Activated CD4-positive, alpha-beta memory T cell treated with anti-CD3 and anti-CD28 coated beads, Interleukin-2, amount 10 ng/mL, durations not matched to agents 7 days and 5 days (primary cell): ENCODE data around the gene ATP10A. TPM values are rescaled to one million over a fixed set of nuclear protein-coding genes. Genes with fewer than 3 reads are reported as not detected.
A peak's percentile ranks its signal among the peaks of the same experiment; 100 is the strongest.

Experiments
- CTCF ChIA-PET: fragments of 350-600 bp; sonication (Branson Sonifier 250); formaldehyde crosslinking; loops from one replicate; lab custom pipeline; 2021; ENCODE audit warnings: antibody characterized with exemption, inconsistent platforms; lab: Charles Lee
- POLR2A ChIA-PET: fragments of 350-600 bp; sonication (Branson Sonifier 250); formaldehyde crosslinking; loops from one replicate; lab custom pipeline; 2021; ENCODE audit warnings: antibody characterized with exemption; lab: Charles Lee
- DNase-seq: peaks from one replicate; pipeline ENCODE4 v3.0.0-alpha.2; 2020
- H3K27ac Mint-ChIP-seq: one replicate; pipeline ENCODE4 v1.8.0; 2021; ENCODE audit warnings: mild to moderate bottlenecking, mixed read lengths
- H3K27me3 Mint-ChIP-seq: one replicate; pipeline ENCODE4 v1.8.0; 2021; ENCODE audit warnings: mixed read lengths
- H3K36me3 Mint-ChIP-seq: one replicate; pipeline ENCODE4 v1.8.0; 2021; ENCODE audit warnings: low read depth, mixed read lengths
- H3K4me1 Mint-ChIP-seq: one replicate; pipeline ENCODE4 v1.8.0; 2021; ENCODE audit warnings: mixed read lengths
- H3K4me3 Mint-ChIP-seq: one replicate; pipeline ENCODE4 v1.8.0; 2021; ENCODE audit warnings: mild to moderate bottlenecking, mixed read lengths
- H3K9me3 Mint-ChIP-seq: one replicate; pipeline ENCODE4 v1.8.0; 2021; ENCODE audit warnings: mixed read lengths
- total RNA-seq, 2 experiments: library from RNA; stranded (reverse); gene quantifications; one replicate each; pipeline ENCODE4 v1.2.3, GENCODE V29; 2021

The ATP10A gene
- total RNA-seq, 2 experiments from 2014 or later: 35.8 to 36.5 TPM

- H3K36me3 Mint-ChIP-seq: peaks cover 19% of the 10 kb centered on the region
- no peak for DNase-seq
- ChIA-PET POLR2A (no interaction called here), CTCF (interaction anchor here (1.0 kb wide), 1 partner anchor 217 kb away, joined by 4 read pairs; no protein-coding TSS in a partner anchor)
- no peaks in the 10 kb centered on the region for H3K27me3 Mint-ChIP-seq
- no peaks in the 10 kb centered on the region for H3K9me3 Mint-ChIP-seq
- no peak overlapping the region for H3K4me3 Mint-ChIP-seq
- no peaks in the 10 kb centered on the region for H3K4me1 Mint-ChIP-seq
- no peak overlapping the region for H3K27ac Mint-ChIP-seq
Observed at GRCh38 chr15:25716414-25717126, 146.6 kb downstream of the ATP10A start.

- no peaks in the 10 kb centered on the region for H3K9me3 Mint-ChIP-seq
- H3K4me1 Mint-ChIP-seq: no peaks in the 10 kb centered on the region
- H3K27me3 Mint-ChIP-seq: no peaks in the 10 kb centered on the region
- CTCF ChIA-PET: no interaction called here
- H3K4me3 Mint-ChIP-seq: no peak overlapping the region
- no peak overlapping the region for H3K27ac Mint-ChIP-seq
- H3K36me3 Mint-ChIP-seq: peaks cover 14% of the 10 kb centered on the region
- no peak for DNase-seq
- POLR2A ChIA-PET: no interaction called here
Observed at GRCh38 chr15:25715536-25716413, 147.4 kb downstream of the ATP10A start.

GRCh38 chr15:25714538-25714840 lies 148.6 kb downstream of the ATP10A start:
- Mint-ChIP-seq H3K27ac (no peak overlapping the region), H3K4me1 (no peaks in the 10 kb centered on the region), H3K9me3 (no peaks in the 10 kb centered on the region), H3K36me3 (peaks cover 7% of the 10 kb centered on the region), H3K27me3 (no peaks in the 10 kb centered on the region), H3K4me3 (no peak overlapping the region)
- ChIA-PET CTCF (no interaction called here), POLR2A (no interaction called here)
- no peak for DNase-seq

GRCh38 chr15:25713736-25714537 lies 149.2 kb downstream of the ATP10A start:
- no peak overlapping the region for H3K4me3 Mint-ChIP-seq
- CTCF ChIA-PET: no interaction called here
- H3K27ac Mint-ChIP-seq: no peak overlapping the region
- no peak for DNase-seq
- POLR2A ChIA-PET: no interaction called here
- no peaks in the 10 kb centered on the region for H3K4me1 Mint-ChIP-seq
- no peaks in the 10 kb centered on the region for H3K27me3 Mint-ChIP-seq
- H3K36me3 Mint-ChIP-seq: peaks cover 4% of the 10 kb centered on the region
- no peaks in the 10 kb centered on the region for H3K9me3 Mint-ChIP-seq

- no peak for DNase-seq
- H3K9me3 Mint-ChIP-seq: no peaks in the 10 kb centered on the region
- H3K36me3 Mint-ChIP-seq: peaks cover 3% of the 10 kb centered on the region
- H3K27ac Mint-ChIP-seq: no peak overlapping the region
- CTCF ChIA-PET: no interaction called here
- POLR2A ChIA-PET: no interaction called here
- no peaks in the 10 kb centered on the region for H3K4me1 Mint-ChIP-seq
- H3K4me3 Mint-ChIP-seq: no peak overlapping the region
- no peaks in the 10 kb centered on the region for H3K27me3 Mint-ChIP-seq
Observed at GRCh38 chr15:25712961-25713355, 150.2 kb downstream of the ATP10A start.

- CTCF ChIA-PET: no interaction called here
- Mint-ChIP-seq H3K27ac (no peak overlapping the region), H3K4me3 (no peak overlapping the region)
Observed at GRCh38 chr15:25712192-25712960, 150.8 kb downstream of the ATP10A start.

GRCh38 chr15:25711691-25712090 lies 151.4 kb downstream of the ATP10A start:
- H3K4me1 Mint-ChIP-seq: no peaks in the 10 kb centered on the region
- H3K4me3 Mint-ChIP-seq: no peak overlapping the region
- no peaks in the 10 kb centered on the region for H3K9me3 Mint-ChIP-seq
- peaks cover 3% of the 10 kb centered on the region for H3K36me3 Mint-ChIP-seq
- H3K27ac Mint-ChIP-seq: no peak overlapping the region
- no peaks in the 10 kb centered on the region for H3K27me3 Mint-ChIP-seq
- ChIA-PET POLR2A (no interaction called here), CTCF (no interaction called here)
- DNase-seq: no peak

More at GRCh38 chr15:25712192-25712960, 150.8 kb downstream of the ATP10A start:
- peaks cover 3% of the 10 kb centered on the region for H3K36me3 Mint-ChIP-seq
- DNase-seq: no peak
- no peaks in the 10 kb centered on the region for H3K4me1 Mint-ChIP-seq
- no peaks in the 10 kb centered on the region for H3K27me3 Mint-ChIP-seq
- POLR2A ChIA-PET: no interaction called here
- no peaks in the 10 kb centered on the region for H3K9me3 Mint-ChIP-seq

- no peaks in the 10 kb centered on the region for H3K27me3 Mint-ChIP-seq
- no peak for DNase-seq
- CTCF ChIA-PET: interaction anchor here (1.2 to 1.3 kb wide), 2 partner anchors 37 to 174 kb away, joined by 3 to 4 read pairs; no protein-coding TSS in a partner anchor
- no peak overlapping the region for H3K4me3 Mint-ChIP-seq
- POLR2A ChIA-PET: no interaction called here
- H3K4me1 Mint-ChIP-seq: no peaks in the 10 kb centered on the region
- no peaks in the 10 kb centered on the region for H3K9me3 Mint-ChIP-seq
- no peak overlapping the region for H3K27ac Mint-ChIP-seq
- peaks cover 3% of the 10 kb centered on the region for H3K36me3 Mint-ChIP-seq
Observed at GRCh38 chr15:25711164-25711563, 152.0 kb downstream of the ATP10A start.

GRCh38 chr15:25710184-25710583 lies 152.9 kb downstream of the ATP10A start:
- no peaks in the 10 kb centered on the region for H3K27me3 Mint-ChIP-seq
- H3K4me1 Mint-ChIP-seq: no peaks in the 10 kb centered on the region
- CTCF ChIA-PET: interaction anchor here (0.6 to 1.6 kb wide), 14 partner anchors 10 to 358 kb away, joined by 3 to 9 read pairs (median 3); no protein-coding TSS in a partner anchor
- peaks cover 9% of the 10 kb centered on the region for H3K36me3 Mint-ChIP-seq
- no peaks in the 10 kb centered on the region for H3K9me3 Mint-ChIP-seq
- peak; percentile 49 for DNase-seq
- no peak overlapping the region for H3K27ac Mint-ChIP-seq
- POLR2A ChIA-PET: no interaction called here
- H3K4me3 Mint-ChIP-seq: no peak overlapping the region

GRCh38 chr15:25709437-25710159 lies 153.5 kb downstream of the ATP10A start:
- no peaks in the 10 kb centered on the region for H3K27me3 Mint-ChIP-seq
- ChIA-PET CTCF (interaction anchor here (0.6 to 1.6 kb wide), 12 partner anchors 10 to 358 kb away, joined by 3 to 9 read pairs (median 3); no protein-coding TSS in a partner anchor), POLR2A (no interaction called here)
- H3K9me3 Mint-ChIP-seq: no peaks in the 10 kb centered on the region
- no peak overlapping the region for H3K4me3 Mint-ChIP-seq
- H3K4me1 Mint-ChIP-seq: no peaks in the 10 kb centered on the region
- no peak overlapping the region for H3K27ac Mint-ChIP-seq
- peaks cover 9% of the 10 kb centered on the region for H3K36me3 Mint-ChIP-seq
- DNase-seq: no peak

GRCh38 chr15:25708391-25708790 lies 154.7 kb downstream of the ATP10A start:
- Mint-ChIP-seq H3K4me1 (no peaks in the 10 kb centered on the region), H3K36me3 (peaks cover 9% of the 10 kb centered on the region), H3K9me3 (no peaks in the 10 kb centered on the region), H3K27ac (no peak overlapping the region), H3K4me3 (no peak overlapping the region), H3K27me3 (no peaks in the 10 kb centered on the region)
- no peak for DNase-seq
- CTCF ChIA-PET: no interaction called here
- POLR2A ChIA-PET: no interaction called here
